ENCODE data around the gene UTS2. TPM values are rescaled to one million over a fixed set of nuclear protein-coding genes. Genes with fewer than 3 reads are reported as not detected.

Gene UTS2
- total RNA-seq, 1 donor from 2014 or later: not detected

DNA sequence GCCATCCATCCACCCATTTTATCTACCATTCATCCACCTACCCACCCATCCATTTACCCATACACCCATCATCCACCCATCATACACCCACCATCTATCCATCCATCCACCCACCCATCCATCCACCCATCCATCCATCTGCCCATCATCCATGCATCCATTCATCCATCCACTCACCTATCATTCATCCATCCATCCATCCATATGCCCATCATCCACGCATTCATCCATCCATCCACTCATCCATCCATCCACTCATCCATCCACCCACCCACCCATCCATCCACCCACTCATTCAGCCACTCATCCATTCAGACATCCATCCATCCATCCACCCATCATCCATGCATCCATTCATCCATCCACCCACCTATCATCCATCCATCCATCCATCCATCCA is 31.9 kb upstream of the UTS2 start:
- DNase-seq (ENCODE audit: extremely low spot score, unreplicated experiment): no peak
- no peak overlapping the region for H3K4me3 Mint-ChIP-seq
- H3K27me3 Mint-ChIP-seq: peaks cover 22% of the 10 kb centered on the region

DNA sequence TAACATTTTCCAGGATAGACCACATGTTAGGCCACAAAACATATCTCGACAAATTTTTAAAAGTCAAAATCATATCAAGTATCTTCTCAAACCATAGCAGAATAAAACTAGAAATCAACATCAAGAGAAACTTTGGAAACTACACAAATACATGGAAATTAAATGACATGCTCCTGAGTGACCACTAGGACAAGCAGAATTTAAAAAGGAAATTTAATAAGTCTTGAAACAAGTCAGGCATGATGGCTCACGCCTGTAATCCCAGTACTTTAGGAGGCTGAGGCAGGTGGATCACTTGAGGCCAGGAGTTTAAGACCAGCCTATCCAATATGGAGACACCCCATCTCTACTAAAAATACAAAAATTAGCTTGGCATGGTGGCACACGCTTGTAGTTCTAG is 26.4 kb upstream of the UTS2 start:
- H3K27me3 Mint-ChIP-seq: no peaks in the 10 kb centered on the region
- H3K4me3 Mint-ChIP-seq: no peak overlapping the region
- TF ChIP-seq, protein P1, sequence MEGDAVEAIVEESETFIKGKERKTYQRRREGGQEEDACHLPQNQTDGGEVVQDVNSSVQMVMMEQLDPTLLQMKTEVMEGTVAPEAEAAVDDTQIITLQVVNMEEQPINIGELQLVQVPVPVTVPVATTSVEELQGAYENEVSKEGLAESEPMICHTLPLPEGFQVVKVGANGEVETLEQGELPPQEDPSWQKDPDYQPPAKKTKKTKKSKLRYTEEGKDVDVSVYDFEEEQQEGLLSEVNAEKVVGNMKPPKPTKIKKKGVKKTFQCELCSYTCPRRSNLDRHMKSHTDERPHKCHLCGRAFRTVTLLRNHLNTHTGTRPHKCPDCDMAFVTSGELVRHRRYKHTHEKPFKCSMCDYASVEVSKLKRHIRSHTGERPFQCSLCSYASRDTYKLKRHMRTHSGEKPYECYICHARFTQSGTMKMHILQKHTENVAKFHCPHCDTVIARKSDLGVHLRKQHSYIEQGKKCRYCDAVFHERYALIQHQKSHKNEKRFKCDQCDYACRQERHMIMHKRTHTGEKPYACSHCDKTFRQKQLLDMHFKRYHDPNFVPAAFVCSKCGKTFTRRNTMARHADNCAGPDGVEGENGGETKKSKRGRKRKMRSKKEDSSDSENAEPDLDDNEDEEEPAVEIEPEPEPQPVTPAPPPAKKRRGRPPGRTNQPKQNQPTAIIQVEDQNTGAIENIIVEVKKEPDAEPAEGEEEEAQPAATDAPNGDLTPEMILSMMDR (conservative IDR thresholded peaks at IDR 0.05): no peak
- H3K4me1 Mint-ChIP-seq (ENCODE audit: unreplicated experiment): no peaks in the 10 kb centered on the region
- no peaks in the 10 kb centered on the region for H3K36me3 Mint-ChIP-seq
- DNase-seq (ENCODE audit: extremely low spot score, unreplicated experiment): peak; percentile 18
- H3K9me3 Mint-ChIP-seq: peaks cover 5% of the 10 kb centered on the region
- H3K27ac Mint-ChIP-seq: no peak overlapping the region

More for the DNA sequence above, 31.9 kb upstream of the UTS2 start:
- TF ChIP-seq, protein P1 (conservative IDR thresholded peaks at IDR 0.05): no peak
- Mint-ChIP-seq H3K9me3 (no peaks in the 10 kb centered on the region), H3K4me1 (ENCODE audit: unreplicated experiment) (no peaks in the 10 kb centered on the region), H3K27ac (no peak overlapping the region), H3K36me3 (no peaks in the 10 kb centered on the region)

- Mint-ChIP-seq H3K27me3 (no peaks in the 10 kb centered on the region), H3K4me3 (no peak overlapping the region), H3K27ac (no peak overlapping the region), H3K9me3 (peaks cover 5% of the 10 kb centered on the region), H3K4me1 (ENCODE audit: unreplicated experiment) (no peaks in the 10 kb centered on the region), H3K36me3 (no peaks in the 10 kb centered on the region)
- TF ChIP-seq, protein P1 (conservative IDR thresholded peaks at IDR 0.05): no peak
- DNase-seq (ENCODE audit: extremely low spot score, unreplicated experiment): no peak
These were observed 25.2 kb upstream of the UTS2 start for GRCh38 chr1:7878027-7878426.

- H3K27me3 Mint-ChIP-seq: no peaks in the 10 kb centered on the region
- H3K4me3 Mint-ChIP-seq: no peak overlapping the region
- H3K36me3 Mint-ChIP-seq: no peaks in the 10 kb centered on the region
- TF ChIP-seq, protein P1 (conservative IDR thresholded peaks at IDR 0.05): no peak
- DNase-seq (ENCODE audit: extremely low spot score, unreplicated experiment): peak; percentile 56
- H3K4me1 Mint-ChIP-seq (ENCODE audit: unreplicated experiment): no peaks in the 10 kb centered on the region
- H3K27ac Mint-ChIP-seq: no peak overlapping the region
- H3K9me3 Mint-ChIP-seq: peaks cover 5% of the 10 kb centered on the region
These were observed 21.2 kb upstream of the UTS2 start for GRCh38 chr1:7873801-7874795.

DNA sequence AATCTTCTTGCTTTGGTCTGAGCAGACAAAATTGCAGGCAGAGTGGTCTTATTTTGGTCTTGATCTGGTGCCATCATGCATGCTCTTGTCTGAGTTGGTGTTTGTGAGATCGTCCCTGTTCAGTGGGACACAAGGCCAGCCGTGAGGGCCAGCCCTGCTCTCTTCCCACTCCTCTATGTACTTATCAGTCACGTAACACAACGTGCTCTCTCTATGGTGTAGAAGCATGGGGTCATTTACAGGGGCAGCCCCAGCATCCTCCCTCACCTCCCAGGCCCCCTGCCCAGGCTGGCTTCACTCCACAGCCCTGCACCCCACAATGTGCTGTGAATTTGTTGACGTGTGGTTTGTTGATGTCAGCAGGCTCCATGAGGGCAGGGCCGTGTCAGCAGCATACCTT is 18.3 kb upstream of the UTS2 start:
- DNase-seq (ENCODE audit: extremely low spot score, unreplicated experiment): peak; percentile 36
- Mint-ChIP-seq H3K4me1 (ENCODE audit: unreplicated experiment) (no peaks in the 10 kb centered on the region), H3K27me3 (no peaks in the 10 kb centered on the region), H3K36me3 (no peaks in the 10 kb centered on the region), H3K27ac (no peak overlapping the region), H3K4me3 (no peak overlapping the region), H3K9me3 (no peaks in the 10 kb centered on the region)
- TF ChIP-seq, protein P1 (conservative IDR thresholded peaks at IDR 0.05): no peak

Data from type B pancreatic cell (in vitro differentiated cells).